HG02763 (cell line): ENCODE measurements around the gene AQP12A.
"Not testable (repeated sequence)": the region's sequence is repeated elsewhere in the genome, so short reads cannot be mapped to it uniquely, and the experiment has no call there.

Experiments used
- ATAC-seq: cut with Tn5 transposase; IDR thresholded peaks from one replicate; pipeline ENCODE4 v1.9.1; 2021; ENCODE audit warnings: mild to moderate bottlenecking, moderate library complexity; ENCODE audit not compliant: unreplicated experiment

Gene AQP12A

GRCh38 chr2:240686460-240686859, 5.2 kb upstream of the AQP12A start:
- no peak for ATAC-seq

GRCh38 chr2:240687045-240687740, 4.5 kb upstream of the AQP12A start:
- no peak for ATAC-seq

- ATAC-seq, result no peak
These were observed 3.7 kb upstream of the AQP12A start for GRCh38 chr2:240687741-240688552.

GRCh38 chr2:240688553-240688919, 3.1 kb upstream of the AQP12A start:
- ATAC-seq, result no peak

GRCh38 chr2:240689975-240690374, 1.7 kb upstream of the AQP12A start:
- no peak for ATAC-seq

GRCh38 chr2:240690421-240691074, 1.1 kb upstream of the AQP12A start:
- ATAC-seq, result not testable (repeated sequence)

GRCh38 chr2:240691075-240691427, 615 bp upstream of the AQP12A start:
- ATAC-seq, result not testable (repeated sequence)

- ATAC-seq, result not testable (repeated sequence)
These were observed 1.2 kb downstream of the AQP12A start for GRCh38 chr2:240692583-240693561.

GRCh38 chr2:240694304-240694703, 2.6 kb downstream of the AQP12A start:
- not testable (repeated sequence) for ATAC-seq

GRCh38 chr2:240695593-240695992, 3.9 kb downstream of the AQP12A start:
- not testable (repeated sequence) for ATAC-seq

- not testable (repeated sequence) for ATAC-seq
These were observed 4.8 kb downstream of the AQP12A start for GRCh38 chr2:240696469-240696868.

- not testable (repeated sequence) for ATAC-seq
These were observed 7.3 kb downstream of the AQP12A start for GRCh38 chr2:240698852-240699561.

- ATAC-seq, result not testable (repeated sequence)
These were observed 8.2 kb downstream of the AQP12A start for GRCh38 chr2:240699835-240700234.

- not testable (repeated sequence) for ATAC-seq
These were observed 8.9 kb downstream of the AQP12A start for GRCh38 chr2:240700616-240701015.

- ATAC-seq, result no peak
These were observed 9.5 kb downstream of the AQP12A start for GRCh38 chr2:240701091-240701735.

- ATAC-seq, result no peak
These were observed 10.3 kb downstream of the AQP12A start for GRCh38 chr2:240701736-240702639.

- ATAC-seq, result no peak
These were observed 11.0 kb downstream of the AQP12A start for GRCh38 chr2:240702640-240703011.
